Activated CD4-positive, CD25-positive, alpha-beta regulatory T cell treated with anti-CD3 and anti-CD28 coated beads, Interleukin-2, amount 50 U/mL, for 72 hours (primary cell): ENCODE measurements around the gene ZDHHC3.
A peak's percentile ranks its signal among the peaks of the same experiment; 100 is the strongest.

ENCODE experiments used
- DNase-seq: peaks from one replicate; pipeline ENCODE4 v3.0.0; 2021

The ZDHHC3 gene, protein sequence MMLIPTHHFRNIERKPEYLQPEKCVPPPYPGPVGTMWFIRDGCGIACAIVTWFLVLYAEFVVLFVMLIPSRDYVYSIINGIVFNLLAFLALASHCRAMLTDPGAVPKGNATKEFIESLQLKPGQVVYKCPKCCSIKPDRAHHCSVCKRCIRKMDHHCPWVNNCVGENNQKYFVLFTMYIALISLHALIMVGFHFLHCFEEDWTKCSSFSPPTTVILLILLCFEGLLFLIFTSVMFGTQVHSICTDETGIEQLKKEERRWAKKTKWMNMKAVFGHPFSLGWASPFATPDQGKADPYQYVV

DNA sequence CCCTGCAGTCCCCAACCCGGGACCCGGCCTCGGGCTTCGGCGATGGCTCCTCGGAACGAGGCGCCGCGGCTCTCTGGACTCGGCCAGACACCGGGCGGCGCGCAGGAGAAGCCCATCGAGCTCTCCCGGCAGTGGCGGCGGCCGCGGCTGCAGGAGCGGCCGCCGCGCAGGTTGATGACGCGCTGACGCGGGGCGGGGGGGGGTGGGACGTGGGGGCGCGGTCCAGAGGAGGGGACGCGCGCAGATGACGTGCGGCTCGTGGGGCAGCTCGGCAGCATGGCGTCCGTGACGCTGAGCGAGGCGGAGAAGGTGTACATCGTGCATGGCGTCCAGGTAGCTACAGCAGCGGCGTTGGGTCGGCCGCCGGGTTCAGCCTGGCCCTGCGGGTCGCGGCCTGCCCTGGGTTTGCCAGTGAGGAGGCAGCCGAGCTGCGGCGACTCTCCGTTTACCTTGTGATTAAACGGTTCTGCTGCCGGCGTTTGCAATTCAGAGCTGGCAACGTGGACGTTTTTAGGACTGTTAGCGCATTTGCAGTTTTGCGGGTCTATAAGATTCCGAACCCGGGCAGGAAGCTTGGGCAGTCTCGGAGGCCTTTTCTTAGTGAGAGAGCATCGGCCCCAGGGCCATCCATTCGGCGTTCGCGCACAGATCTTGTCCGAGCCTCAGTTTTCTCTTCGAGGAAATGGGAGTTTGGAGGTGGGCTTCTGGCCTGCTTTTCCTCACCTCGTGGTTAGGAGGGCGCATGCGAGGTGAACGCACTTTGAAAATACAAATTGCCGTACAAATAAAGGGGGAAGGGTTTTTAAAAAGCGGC is at the start of gene ZDHHC3, which contains the start of gene EXOSC7:
Gene ZDHHC3 (minus strand): TSS at position 173 of the 814 bp plus-strand sequence. CDS start 16,738 bp downstream, outside the sequence.
Gene EXOSC7 (plus strand): TSS at position 243 of the 814 bp plus-strand sequence. CDS start 34 bp downstream, at position 277.
- peak; percentile 82 for DNase-seq

DNA sequence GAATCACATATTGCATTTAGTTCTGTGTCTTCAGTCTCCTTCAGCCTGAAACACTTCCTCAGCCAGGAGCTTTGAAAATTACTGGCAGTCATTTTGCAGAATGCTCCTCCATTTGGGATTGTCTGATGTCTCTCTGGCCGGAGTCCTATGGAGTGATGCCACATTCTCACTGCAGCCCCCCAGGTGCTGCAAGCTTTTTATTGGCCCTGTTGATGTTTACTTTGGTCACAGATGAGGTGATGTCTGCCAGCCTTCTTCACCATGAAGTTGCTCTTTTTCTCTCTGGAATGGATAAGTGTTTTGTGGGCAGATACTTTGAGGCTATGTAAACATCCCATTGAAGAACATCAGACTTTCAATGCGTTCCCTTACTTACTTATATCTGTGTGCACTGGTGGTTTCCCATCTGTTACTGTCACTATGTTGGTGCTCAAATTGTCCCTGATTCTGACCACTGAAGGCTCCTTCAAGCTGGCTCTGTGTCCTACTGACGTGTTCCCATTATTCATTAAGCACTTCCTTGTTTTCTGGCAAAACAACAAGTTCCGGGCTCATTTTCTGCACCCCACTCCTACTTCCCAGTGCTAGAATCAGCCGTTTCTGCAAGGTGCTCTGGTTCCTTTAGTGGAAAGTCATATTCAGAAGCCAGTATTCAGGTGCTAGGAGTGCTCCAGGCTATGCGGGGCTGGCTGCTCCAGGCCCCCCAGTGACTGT is 48.7 kb upstream of the ZDHHC3 start:
- DNase-seq, result no peak

DNA sequence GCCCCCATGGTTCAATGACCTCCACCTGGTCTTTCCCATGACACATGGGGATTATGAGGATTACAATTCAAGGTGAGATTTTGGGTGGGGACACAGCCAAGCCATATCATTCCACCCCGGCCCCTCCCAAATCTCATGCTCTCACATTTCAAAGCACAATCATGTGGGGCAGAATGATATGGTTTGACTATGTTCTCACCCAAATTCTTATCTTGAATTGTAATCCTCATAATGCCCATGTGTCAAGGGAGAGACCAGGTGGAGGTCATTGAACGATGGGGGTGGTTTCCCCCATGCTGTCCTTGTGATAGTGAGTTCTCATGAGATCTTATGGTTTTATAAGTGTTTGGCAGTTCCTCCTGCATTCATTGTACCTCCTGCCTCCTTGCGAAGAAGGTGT is 47.7 kb upstream of the ZDHHC3 start:
- no peak for DNase-seq

DNA sequence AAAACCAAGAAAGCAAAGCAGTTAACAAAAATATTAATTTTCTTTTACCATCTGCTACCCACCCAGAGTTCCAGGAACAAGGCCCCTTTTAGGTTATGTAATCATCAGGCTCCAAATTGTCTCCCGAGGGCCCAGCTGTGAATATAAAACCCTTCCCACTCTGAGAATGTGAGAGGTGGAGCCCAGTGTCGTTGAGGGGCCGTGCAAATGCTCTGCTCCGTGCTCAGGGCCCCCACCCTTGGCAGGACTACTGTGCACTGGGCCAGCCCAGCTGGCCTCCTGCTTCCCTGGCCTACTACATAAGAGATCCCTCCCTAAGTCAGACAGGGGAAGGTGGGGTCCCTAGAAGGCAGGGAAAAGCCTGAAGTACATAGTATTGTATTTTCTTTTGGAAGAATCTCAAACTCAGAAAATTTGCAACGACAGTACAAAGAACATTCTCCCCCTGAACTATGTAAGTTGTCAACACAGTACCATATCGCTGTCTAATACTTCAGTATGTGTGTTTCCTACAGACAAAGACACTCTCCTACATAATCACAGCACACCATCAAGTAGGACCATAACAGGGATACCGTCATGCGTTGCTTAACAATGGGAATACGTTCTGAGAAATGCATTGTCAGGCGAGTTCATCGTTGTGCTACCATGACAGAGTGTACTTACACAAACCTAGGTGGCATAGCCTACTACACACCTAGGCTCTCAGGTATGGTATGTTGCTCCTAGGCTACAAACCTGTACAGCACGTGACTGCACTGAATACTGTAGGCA is 45.7 kb upstream of the ZDHHC3 start:
- no peak for DNase-seq

DNA sequence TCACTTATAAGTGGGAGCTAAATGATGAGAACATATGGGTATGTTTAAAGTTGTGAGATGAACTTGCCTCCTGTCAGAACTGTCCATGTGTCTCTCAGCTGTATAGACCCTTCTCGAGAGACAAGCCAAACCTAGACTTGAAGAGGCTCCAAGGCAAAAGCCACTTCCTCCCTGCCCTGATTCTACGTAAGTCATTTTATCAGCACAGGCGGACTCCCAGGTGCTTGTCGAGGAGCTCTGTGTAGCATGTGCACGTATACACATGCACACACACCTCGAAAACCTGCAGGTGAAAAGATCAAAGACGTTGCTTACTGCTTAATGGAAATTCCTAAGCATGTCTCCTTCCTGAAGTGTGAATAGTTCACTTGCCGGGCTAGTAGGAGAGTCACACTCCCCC is 44.6 kb upstream of the ZDHHC3 start:
- DNase-seq, result no peak

DNA sequence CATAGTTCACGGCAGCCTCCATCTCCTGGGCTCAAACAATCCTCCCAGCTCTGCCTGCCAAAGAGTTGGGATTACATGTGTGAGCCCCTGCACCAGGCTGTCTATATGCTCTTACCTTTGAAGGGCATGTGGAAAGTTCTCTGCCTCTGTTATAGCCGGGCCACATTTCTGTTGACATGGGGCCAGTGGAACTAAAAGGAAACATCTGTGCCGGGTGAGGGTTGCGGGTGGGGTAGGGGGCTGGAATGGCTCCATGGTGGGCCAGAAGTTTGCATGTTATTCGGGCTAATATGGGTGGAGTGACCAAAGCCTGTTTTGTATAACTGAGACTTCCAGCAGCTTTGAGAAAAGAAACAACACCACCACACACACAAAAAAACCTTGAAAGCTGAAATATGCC is 41.8 kb upstream of the ZDHHC3 start:
- DNase-seq, result no peak

DNA sequence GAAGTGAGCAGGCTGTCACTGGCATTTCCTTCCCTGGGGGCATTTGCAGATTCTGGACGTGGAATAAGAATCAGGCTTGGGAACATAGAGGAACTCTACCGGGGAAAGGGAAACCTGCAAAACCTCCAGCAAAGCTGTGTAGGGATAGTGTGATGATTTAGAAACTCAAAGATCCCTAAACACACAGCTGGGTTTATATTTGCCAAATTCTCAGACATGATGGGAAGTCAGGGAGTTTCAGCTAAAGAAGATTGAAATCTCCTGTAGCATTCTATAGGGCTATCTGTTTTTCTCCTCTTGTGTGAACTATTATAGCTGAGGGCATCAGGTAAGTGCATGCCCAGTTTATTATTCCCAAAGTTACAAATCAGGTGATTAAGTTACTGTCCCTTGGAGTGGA is 40.9 kb upstream of the ZDHHC3 start:
- no peak for DNase-seq

DNA sequence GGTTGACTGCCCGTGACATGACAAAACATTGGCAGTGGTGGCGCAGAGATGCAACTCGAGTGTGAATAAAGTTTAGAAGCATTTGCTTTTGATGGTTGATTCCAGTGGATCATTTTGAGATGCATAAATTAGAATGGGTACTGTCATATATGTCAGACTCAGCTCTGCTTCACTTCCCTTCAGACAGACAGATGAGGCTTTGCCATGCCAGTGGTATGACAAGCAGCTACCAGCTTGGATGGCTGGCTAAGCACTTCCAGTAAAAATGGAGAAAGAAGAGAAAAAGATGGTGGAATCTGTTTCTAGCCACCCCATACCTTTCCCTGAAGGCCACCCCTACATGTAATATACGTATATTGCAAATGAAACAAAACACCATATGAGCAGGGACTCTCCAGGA is 36.6 kb upstream of the ZDHHC3 start:
- no peak for DNase-seq

DNA sequence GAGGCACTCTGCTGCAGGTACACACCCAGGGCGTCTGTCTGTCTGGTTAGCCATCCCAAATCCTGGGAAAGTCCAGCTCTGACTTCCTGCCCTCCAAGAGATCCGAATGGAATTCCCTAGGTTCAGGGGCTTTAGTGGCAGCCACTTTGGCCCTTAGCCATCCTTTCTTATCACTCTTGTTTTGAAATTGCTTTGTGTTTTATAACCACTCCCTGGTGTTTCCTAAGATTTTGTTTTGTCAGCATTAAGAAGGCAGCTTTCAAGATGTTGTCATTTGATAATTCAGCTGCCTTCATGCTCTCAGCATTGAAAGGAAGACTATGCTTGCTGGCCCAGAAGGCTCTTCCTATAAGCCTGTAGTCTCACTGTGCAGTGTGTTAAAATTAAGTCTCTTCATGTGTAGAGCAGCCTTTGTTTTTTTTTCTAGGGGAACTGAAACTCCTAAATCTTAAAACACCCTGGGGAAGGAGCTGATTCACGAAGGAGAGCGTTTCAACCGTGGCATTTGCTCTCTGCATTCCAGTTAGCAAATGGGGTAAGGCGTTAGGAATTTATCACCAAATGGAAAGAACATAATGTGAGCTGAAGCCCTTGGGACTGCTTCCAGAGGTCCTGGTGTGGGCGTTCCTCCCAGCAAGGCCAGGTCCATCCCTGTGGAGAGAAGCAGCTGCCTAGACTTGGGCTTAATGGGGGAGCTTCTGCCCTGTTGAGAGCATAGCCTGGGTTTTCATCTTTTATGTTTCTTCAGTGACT is 36.0 kb upstream of the ZDHHC3 start:
- DNase-seq, result no peak

DNA sequence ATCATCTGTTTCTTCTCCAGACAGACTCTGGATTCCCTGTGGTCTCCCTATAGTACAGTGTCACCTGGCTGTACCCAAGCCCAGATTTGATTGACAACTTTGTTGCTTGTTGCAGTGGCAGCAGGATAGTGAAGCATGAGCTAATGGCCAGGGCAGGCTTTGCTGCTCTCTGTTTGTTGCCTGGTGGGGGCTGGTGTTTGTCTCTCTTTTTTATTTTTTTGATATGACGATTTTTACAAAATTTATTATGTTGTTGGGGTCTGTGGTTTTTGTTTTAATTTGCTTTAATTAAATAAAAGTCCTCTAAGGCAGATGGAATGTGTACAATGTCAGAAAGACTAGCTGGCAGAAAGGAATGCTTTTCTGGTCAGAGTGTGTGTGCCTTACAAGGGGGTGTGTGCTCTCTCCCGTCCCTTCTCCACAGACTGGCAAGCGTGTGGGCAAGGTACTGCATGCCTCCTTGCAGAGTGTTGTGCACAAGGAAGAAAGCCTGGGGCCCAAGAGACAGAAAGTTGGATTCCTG is 34.9 kb upstream of the ZDHHC3 start:
- DNase-seq, result no peak

DNA sequence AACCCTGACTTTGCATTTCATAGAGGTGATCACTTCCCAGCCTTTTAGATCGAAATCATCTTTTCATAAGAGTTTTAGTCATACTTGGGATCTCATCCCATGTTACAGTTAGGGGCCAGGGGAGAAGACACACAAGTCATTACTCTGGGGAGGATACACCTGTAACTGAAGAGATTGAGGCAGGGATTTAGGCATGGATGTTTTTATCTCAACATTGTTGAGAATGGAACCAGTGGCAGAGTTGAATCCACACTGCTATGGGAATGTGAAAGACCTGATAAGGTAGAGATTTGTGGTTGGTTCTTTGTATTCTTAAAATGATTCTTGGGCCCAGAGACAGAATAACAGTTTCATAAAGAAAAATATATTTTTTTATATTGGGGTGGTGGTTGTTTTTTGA is 33.9 kb upstream of the ZDHHC3 start:
- no peak for DNase-seq

DNA sequence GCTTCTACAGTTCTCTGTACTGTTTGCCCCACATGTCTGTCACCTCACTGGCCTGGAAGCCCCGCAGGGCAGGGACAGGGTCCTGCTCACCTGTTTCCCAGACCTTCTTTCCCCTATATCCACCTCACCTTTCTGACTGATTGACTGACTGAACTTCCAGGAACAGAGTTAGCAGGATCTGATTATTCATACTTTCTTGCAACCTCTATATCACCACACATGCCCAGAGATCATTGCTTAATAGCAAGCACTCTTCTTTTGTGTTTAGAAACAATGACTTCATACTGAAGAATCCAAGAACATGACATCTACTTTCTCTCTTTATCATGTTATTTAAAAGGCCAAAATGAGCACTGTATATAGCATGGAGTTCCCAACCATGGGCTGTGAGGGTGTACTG is 32.1 kb upstream of the ZDHHC3 start:
- no peak for DNase-seq

DNA sequence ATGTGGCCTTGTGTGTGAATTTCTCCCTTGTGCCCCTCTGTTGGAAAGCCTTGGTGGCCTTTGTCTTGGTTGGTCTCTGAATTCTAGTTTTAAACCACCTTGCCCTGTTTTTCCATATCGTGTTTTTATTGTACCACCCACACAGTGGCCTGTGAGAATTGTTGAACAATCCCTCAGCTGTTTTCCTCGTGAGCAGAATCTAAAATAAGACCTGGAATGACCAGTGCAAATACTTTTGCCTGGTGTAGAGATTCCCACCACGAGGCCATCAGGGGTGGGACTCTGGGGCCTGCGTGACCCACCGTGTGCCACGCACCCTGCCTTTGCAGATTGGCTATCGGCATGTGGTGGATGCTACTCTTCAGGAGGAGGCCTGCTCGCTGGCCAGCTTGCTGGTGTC is 31.1 kb upstream of the ZDHHC3 start:
- no peak for DNase-seq

DNA sequence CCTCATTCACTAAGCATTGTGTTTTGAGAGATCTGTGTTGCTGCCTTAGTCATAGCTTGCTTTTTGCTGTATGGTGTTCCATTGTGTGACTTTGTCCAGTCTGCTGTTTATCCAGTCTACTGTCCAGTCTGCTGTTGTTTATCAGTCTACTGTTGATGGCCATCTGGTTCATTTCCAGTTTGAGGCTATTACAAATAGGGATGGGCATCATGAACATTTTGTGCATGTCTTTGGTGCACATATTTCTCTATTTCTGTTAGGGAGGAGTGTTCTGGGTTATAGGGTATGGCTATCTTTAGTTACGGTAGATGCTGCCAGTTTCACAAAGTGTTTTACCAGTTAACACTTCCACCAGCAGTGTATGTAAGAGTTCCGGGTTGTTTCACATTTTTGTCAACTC is 27.9 kb upstream of the ZDHHC3 start:
- no peak for DNase-seq

DNA sequence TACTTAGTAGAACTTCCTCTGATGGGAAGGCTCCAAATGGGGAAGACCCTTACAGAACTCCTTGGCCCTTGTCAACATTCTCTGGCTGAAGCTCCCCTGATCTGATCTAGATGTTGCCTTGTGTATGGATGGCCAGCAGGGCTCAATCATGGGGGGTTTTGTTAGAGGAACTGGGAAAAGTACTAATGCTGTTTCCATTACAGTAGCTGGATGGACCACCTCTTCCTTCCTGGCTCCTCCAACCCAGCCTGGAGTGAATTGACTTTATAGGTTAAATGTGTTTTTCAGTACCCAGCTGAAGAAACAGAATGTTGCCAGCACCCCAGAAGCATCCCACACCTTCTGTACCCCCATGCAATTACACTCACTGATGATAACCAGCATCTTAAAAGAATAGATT is 27.4 kb upstream of the ZDHHC3 start:
- no peak for DNase-seq

DNA sequence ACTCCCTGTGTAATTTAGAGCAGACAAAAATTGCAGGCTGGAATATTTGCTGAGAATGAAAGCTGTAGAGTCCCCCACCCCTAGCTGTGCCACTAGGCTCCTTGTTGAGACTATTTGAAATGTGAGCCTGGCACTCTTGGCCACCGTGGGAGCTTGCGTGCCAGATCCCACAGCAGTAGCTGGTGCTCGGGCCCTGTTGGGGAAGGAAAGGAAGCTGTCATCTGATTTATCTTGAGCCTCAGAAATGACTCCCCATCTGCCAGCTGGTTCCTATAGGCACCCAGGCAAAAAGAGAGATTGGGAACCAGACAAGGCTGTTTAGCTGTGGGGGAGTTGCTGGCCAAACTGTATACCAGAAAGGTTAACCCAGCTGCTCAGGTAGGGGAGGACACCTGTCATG is 26.7 kb upstream of the ZDHHC3 start:
- no peak for DNase-seq

DNA sequence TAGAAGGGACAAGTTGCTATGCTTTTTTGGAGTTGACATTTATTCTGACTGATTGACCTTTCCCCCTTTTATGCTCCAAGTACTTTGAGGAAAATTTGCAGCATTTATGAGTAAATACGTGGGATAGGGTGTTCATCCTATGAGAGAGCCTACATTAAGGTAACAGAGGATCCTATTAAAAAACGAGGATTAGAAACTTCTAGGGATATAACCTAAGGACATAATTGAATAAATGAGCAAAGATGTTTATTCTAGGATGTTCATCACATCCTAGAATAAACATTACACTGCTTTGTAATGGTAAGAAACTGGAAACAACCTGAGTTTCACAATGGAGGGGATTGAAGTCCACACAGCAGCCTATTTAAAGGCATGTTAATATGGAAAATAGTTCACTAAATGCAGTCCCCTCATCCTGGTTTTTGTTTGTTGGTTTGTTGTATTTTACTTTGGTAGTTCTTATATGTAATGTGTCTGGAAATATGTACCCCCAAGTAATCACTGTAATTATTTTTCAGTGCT is 26.2 kb upstream of the ZDHHC3 start:
- DNase-seq, result no peak

DNA sequence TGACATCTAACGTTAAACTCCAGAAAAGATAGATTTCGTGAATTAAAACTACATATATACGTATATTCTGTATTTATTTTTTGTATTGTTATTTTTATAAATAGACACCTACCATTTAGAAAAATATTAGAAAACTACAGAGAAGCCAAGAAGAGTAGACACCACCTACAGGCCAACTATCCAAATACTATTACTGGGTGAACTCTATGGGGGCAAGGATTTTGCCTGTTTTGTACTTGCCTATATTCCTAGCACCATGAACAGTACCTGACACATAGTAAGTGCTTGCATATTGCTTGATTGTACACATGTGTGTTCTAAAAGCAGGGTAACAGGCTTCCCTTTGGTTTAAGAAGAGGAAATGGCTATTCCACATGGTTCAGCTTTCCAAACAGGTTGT is 25.8 kb upstream of the ZDHHC3 start:
- no peak for DNase-seq

DNA sequence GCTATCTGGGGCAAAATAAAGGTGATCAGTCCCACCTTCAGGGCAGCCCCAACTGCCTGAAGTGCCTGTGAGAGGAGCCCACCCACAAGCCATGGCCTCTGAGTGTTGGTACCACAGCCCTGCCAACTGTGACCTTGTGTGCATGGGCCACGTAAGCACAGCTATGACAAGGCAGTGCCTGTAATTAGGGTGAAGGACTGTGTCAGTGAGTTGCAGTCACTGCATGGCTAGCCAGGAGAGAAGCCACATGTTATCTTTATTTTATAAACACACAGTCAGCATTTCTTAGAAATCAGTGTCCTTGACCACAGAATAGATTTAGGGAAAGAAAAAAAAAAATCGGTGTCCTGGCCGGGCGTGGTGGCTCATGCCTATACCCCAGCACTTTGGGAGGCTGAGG is 24.8 kb upstream of the ZDHHC3 start:
- DNase-seq, result no peak

DNA sequence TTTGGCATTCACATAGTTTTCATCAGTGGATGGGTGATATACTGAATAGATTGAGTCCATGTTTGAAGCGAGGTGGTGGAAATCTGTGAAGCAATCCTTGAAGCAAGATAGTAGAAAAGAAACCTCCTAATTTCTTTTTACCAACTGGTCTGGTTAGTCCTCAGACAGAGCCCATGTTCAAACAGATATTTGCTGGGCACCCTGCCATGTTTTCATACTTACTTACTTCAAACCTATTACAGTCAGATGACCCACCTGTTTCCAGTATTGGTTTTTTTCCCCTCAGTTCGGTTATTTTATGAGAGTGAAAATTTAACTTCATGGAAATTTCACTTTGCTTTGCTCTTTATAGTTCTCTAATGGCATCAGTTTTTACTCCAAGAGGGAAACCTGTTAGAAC is 23.8 kb upstream of the ZDHHC3 start:
- no peak for DNase-seq

DNA sequence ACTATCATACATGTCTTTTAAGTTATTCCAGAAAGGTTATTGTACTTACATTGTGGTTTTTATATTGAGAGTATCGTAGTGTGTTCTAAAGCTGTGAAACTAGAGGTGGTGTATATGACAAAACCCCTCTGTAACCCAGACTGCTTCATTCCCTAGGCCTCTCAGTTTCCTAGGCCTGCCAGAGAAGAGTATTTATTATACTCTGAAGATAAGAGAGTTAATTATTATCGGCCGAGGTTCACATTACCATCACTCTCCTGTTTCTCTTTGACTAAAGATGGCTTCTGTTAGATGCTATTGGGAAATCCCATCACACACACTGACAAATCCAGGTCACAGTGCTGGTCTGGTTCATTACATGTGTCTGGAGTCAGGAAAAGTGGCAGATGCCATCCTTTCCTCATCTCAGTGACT is 20.6 kb upstream of the ZDHHC3 start:
- DNase-seq, result no peak
